Heart right ventricle (tissue), 16 donors: ENCODE results near the gene MXD4. TPM values are rescaled to one million over a fixed set of nuclear protein-coding genes. Genes with fewer than 3 reads are reported as not detected.

Source experiments
- ATAC-seq, 8 donors: fragments of 200-7000 bp; cut with Tn5 transposase; one replicate each; pipeline ENCODE4 v1.9.1; 2020; ENCODE audit warnings: mild to moderate bottlenecking in 8 of 8, moderate library complexity in 8 of 8, moderate number of reproducible peaks in 1 of 8
- DNase-seq, 2 donors: peaks; one replicate each; pipeline ENCODE4 v3.0.0-alpha.2; 2020
- H3K27ac ChIP-seq, 10 donors: fragments of 200-600 bp; sonication (generic) in 2 of 10; one replicate each; pipeline versions ENCODE4 v1.5.0 to v1.8.0; 2020 to 2022; ENCODE audit warnings: mild to moderate bottlenecking in 3 of 10
- H3K27me3 ChIP-seq, 7 donors: fragments of 200-600 bp; one replicate each; pipeline ENCODE4 v1.8.0; 2021 to 2022; ENCODE audit warnings: mild to moderate bottlenecking in 2 of 7
- H3K36me3 ChIP-seq, 9 donors: fragments of 200-600 bp; sonication (generic) in 1 of 9; one replicate each; pipeline versions ENCODE4 v1.5.0 to v1.8.0; 2020 to 2022; ENCODE audit warnings: mild to moderate bottlenecking in 2 of 9
- H3K4me1 ChIP-seq, 9 donors: fragments of 200-600 bp; sonication (generic) in 1 of 9; one replicate each; pipeline versions ENCODE4 v1.5.0 to v1.8.0; 2020 to 2022; ENCODE audit warnings: mild to moderate bottlenecking in 4 of 9
- H3K4me3 ChIP-seq, 10 donors: fragments of 200-600 bp; sonication (generic) in 2 of 10; one replicate each; pipeline versions ENCODE4 v1.5.0 to v1.8.0; 2020 to 2022; ENCODE audit warnings: mild to moderate bottlenecking in 7 of 10, moderate library complexity in 2 of 10
- H3K9me3 ChIP-seq, 11 donors: fragments of 200-600 bp in 10 of 11; sonication (generic) in 2 of 11; one replicate each; pipeline versions ENCODE4 v1.5.0 to v1.8.0; 2013 to 2022; ENCODE audit warnings: mild to moderate bottlenecking in 2 of 11, control low read depth in 1 of 11, moderate library complexity in 1 of 11
- WGBS, 2 donors: extraction: QIAGEN DNeasy Blood & Tissue Kit; methylation state at CpG; one replicate each; pipeline ENCODE4 v1.1.7; 2013; ENCODE audit warnings: inconsistent platforms in 1 of 2; 5-methylcytosine and 5-hydroxymethylcytosine counted together
- intact Hi-C, 10 donors: fragments of 100-400 bp; cut with DNase I; formaldehyde crosslinking; loops; one replicate each; pipeline versions ENCODE4 v1.11.1 to v1.14.2; 2022
- polyA plus RNA-seq, 2 donors: library from polyadenylated mRNA; stranded (reverse); fragments of 200-250 nt; gene quantifications; one replicate each; pipeline ENCODE4 v1.2.3, GENCODE V29; 2013
- total RNA-seq, 10 donors: library from RNA; stranded (reverse); fragmentation: NEBNext Ultra II Directional in 3 of 10; extraction: Animal tissue kit (Norgen Biotek cat#: 25700) in 3 of 10; gene quantifications; one replicate each; pipeline versions ENCODE4 v1.2.1 to v1.2.4, GENCODE V29; 2021 to 2023
- TF ChIP-seq, protein P1 (sequence below), 9 donors: fragments of 200-600 bp; sonication (generic) in 2 of 9; IDR thresholded peaks; one replicate each; pipeline versions ENCODE4 v1.5.0 to v1.8.0; 2021 to 2022; ENCODE audit warnings: antibody characterized with exemption in 9 of 9, mild to moderate bottlenecking in 5 of 9, moderate library complexity in 1 of 9
- donor health status: Arrhythmogenic right ventricular cardiomyopathy.
- donor health status: ischemic (EF 13 %, LVEDD 7.1; RV severe dilation, severe dysfunction).
- donor health status: healthy with polysubstance abuse.
- donor health status: DM: no; HTN: yes; CAD: no.
- donor health status: DM: no; HTN: no; CAD: no.
- donor health status: ischemic (EF 25% LVEDD 6.9; RV normal size, moderate dysfunction).
- donor health status: ischemic (EF 25% LVEDD 5.7; RV mildly dilated, moderate dysfunction).
- donor health status: healthy.
- donor health status: DM: yes; HTN: yes; CAD: no.
- donor health status: Ischemic cardiomyopathy.
- donor health status: ischemic (EF 35%, LVEDD 5.7; RV mildly dilated, moderate dysfunction).
- donor health status: nonischemic (EF 11% LVEDD 7.7; RV severe dilation, severe dysfunction).
- donor health status: DM: yes; HTN: yes; CAD: no.
- donor health status: PGD.
- donor health status: ischemic (EF 29% LVEDD 5.4; RV normal size, mild dysfunction).
- donor health status: nonischemic (EF 23%, LVEDD 6.1; RV moderate dilation, normal function).

Gene MXD4
- total and polyA plus RNA-seq, 12 donors = 19.1 to 82.2 (median 28.2) TPM

DNA sequence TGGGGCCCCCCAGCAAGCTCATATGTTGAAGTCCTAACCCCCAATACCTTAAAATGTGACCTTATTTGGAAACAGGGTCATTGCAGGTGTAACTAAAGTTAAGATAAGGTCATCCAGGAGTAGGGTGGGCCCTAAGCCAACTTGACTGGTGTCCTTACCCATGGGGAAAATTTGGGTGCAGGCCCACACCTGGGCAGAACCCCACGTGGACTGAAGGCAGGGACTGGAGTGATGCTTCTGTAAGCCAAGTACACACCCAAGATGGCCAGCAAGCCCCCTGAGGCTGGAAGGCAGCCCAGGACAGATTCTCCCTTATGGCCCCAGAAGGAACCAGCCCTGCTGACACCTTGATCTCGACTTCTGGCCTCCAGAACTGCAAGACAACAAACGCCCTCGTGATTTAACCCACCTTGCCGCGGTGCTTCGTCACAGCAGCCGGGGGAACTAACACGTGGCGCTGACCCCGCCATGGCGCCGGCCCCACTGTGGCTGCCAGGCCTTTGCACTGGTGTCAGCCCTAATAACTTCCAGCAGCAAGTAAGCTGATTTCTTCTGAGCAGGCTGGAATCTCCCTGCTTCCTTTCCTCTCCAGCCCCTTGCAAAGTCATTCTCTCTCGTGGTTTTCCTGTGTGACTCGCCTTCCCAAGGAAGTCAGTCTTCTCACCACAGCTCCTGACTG lies 23.2 kb upstream of the MXD4 start:
- no peak overlapping the region for H3K4me3 ChIP-seq
- no peaks in the 10 kb centered on the region for H3K9me3 ChIP-seq
- TF ChIP-seq, protein P1, sequence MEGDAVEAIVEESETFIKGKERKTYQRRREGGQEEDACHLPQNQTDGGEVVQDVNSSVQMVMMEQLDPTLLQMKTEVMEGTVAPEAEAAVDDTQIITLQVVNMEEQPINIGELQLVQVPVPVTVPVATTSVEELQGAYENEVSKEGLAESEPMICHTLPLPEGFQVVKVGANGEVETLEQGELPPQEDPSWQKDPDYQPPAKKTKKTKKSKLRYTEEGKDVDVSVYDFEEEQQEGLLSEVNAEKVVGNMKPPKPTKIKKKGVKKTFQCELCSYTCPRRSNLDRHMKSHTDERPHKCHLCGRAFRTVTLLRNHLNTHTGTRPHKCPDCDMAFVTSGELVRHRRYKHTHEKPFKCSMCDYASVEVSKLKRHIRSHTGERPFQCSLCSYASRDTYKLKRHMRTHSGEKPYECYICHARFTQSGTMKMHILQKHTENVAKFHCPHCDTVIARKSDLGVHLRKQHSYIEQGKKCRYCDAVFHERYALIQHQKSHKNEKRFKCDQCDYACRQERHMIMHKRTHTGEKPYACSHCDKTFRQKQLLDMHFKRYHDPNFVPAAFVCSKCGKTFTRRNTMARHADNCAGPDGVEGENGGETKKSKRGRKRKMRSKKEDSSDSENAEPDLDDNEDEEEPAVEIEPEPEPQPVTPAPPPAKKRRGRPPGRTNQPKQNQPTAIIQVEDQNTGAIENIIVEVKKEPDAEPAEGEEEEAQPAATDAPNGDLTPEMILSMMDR (IDR thresholded peaks at IDR 0.05) = no peak
- intact Hi-C loops = no loop called here
- WGBS, 2 donors = 86 to 90% methylated on average over 15 of the region's 15 CpGs
- no peak for DNase-seq
- no peak for ATAC-seq
- H3K36me3 ChIP-seq = no peaks in the 10 kb centered on the region
- H3K4me1 ChIP-seq = peaks cover 0 to 11% (median 0%) of the 10 kb centered on the region in 9 donors
- no peaks in the 10 kb centered on the region for H3K27me3 ChIP-seq
- no peak overlapping the region for H3K27ac ChIP-seq

DNA sequence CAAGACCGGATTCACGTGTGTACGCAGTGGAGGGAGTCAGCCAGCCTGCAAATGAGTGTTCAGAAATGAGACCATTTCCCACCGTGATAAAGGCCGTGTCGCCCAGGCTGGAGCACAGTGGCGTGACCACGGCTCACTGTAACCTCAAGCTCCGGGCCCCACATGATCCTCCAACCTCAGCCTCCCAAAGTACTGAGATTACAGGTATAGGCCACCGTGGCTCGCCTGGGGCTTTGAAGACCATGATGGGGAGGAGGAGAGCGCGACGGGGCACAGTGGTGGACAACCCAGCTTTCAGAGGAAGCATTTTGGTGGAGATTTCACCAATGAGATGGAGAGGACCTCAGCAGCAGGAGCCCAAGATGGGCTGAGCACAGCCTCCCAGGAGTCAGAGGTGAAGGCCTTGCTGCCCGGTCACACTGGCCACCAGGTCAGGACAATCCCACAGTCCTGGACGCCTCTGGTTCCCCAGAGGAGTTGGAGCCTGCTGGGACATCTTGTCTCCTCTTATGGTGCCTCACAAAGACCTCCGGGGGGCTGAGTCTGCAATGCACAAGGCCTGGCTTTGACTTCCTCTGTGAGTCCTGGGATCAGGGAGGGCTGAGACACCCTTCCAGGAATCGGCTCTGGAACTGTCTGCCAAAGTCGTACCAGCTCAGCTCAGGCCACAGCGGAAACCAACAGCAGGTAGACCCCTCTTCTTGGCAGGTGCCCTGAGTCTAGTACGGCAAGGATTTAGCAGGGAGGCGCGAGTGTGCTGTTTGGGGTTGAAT lies 22.4 kb upstream of the MXD4 start:
- Histone ChIP-seq H3K4me3 (no peak overlapping the region), H3K27me3 (no peaks in the 10 kb centered on the region), H3K27ac (no peak overlapping the region), H3K4me1 (peaks cover 0 to 11% (median 0%) of the 10 kb centered on the region in 9 donors), H3K36me3 (no peaks in the 10 kb centered on the region), H3K9me3 (no peaks in the 10 kb centered on the region)
- intact Hi-C loops = no loop called here
- 95% methylated on average over 23 of the region's 23 CpGs for WGBS, 2 donors
- ATAC-seq = no peak
- DNase-seq = no peak
- TF ChIP-seq, protein P1 (IDR thresholded peaks at IDR 0.05) = no peak

DNA sequence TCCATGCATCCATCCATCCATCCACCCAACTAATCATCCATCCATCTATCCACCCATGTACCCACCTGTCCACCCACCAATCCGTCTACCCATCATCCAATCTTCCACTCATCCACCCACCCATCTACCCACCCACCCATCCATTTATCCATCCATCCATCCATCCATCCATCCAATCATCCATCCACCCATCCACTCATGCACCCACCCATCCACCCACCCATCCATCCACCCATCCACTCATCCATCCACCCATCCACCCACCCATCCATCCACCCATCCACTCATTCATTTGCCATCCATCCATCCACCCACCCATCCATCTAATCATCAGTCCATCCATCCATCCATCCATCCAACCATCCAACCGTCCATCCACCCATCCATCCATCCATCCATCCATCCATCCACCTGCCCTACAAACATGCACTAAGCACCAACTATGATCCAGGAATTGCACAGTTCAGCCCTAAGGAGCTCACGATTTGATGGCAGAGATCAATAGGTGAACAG lies 21.3 kb upstream of the MXD4 start:
- Histone ChIP-seq H3K9me3 (no peaks in the 10 kb centered on the region), H3K4me3 (no peak overlapping the region), H3K4me1 (peaks cover 0 to 11% (median 0%) of the 10 kb centered on the region in 9 donors), H3K36me3 (no peaks in the 10 kb centered on the region), H3K27me3 (no peaks in the 10 kb centered on the region), H3K27ac (no peak overlapping the region)
- ATAC-seq (no peak), DNase-seq (no peak)
- TF ChIP-seq, protein P1 (IDR thresholded peaks at IDR 0.05) = no peak
- 89 to 94% methylated on average over 3 of the region's 3 CpGs for WGBS, 2 donors
- intact Hi-C loops = no loop called here

DNA sequence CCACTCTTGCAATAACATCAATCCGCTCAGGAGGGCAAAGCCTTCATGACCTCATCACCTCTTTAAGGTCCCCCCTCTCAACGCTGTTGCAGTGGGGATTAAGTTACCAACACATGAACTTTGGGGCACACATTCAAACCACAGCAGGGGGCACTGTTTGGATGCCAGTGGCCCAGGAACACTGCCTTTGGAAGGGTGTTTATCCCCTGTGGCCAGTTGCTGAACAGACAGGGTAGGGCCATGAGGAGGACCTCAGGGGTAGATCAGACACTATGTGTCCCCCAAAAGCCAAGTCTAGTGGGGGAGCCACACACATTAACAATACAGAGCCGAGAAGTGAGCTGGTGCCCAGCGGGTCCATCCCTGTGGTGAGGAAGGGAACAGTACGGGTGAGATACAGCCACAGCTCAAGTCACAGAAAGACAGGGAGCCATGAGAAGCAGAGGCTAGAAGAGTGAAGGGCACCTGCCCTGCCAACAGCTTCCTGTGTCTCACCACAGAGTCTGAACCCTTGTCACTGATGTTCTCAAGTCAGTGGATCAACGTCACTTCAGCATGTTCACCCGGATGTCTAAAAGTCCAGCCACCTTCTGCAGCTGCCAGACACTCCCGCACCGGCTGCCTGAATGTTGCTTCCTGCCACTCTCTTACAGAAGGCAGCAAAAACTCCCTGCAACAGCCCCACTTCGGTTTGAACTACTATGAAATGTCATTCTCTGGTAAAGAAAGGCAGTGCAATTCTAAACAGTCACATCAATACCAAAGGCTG lies 19.9 kb upstream of the MXD4 start:
- no peak overlapping the region for H3K4me3 ChIP-seq
- TF ChIP-seq, protein P1 (IDR thresholded peaks at IDR 0.05) = peak in 2 of 9 donors; percentile 14 to 16
- WGBS, 2 donors = 62 to 66% methylated on average over 10 of the region's 10 CpGs
- H3K27me3 ChIP-seq = no peaks in the 10 kb centered on the region
- H3K27ac ChIP-seq = peak overlapping the region in 1 of 10 donors; percentile 80
- ATAC-seq = peak in 3 of 8 donors; percentile 27 to 45 (median 33)
- peaks cover 0 to 11% (median 0%) of the 10 kb centered on the region in 9 donors for H3K4me1 ChIP-seq
- H3K9me3 ChIP-seq = no peaks in the 10 kb centered on the region
- H3K36me3 ChIP-seq = no peaks in the 10 kb centered on the region
- intact Hi-C loops = no loop called here
- DNase-seq = peak in 1 of 2 donors; percentile 4
